ENCODE measurements around the gene AARS1. TPM values are rescaled to one million over a fixed set of nuclear protein-coding genes. Genes with fewer than 3 reads are reported as not detected.
"Not testable (repeated sequence)": the region's sequence is repeated elsewhere in the genome, so short reads cannot be mapped to it uniquely, and the experiment has no call there.

AARS1 gene
- total RNA-seq, 1 donor from 2014 or later, result 106 TPM

GRCh38 chr16:70203508-70203907 is 85.8 kb downstream of the AARS1 start:
- H3K4me3 Mint-ChIP-seq (ENCODE audit: low read depth); H3K27me3 Mint-ChIP-seq (ENCODE audit: low read depth); H3K9me3 Mint-ChIP-seq; H3K4me1 Mint-ChIP-seq (ENCODE audit: low read depth); H3K27ac Mint-ChIP-seq; intact Hi-C loops (cut with micrococcal nuclease); DNase-seq (ENCODE audit: low spot score): not testable (repeated sequence)
- H3K36me3 Mint-ChIP-seq (ENCODE audit: low read depth), result peaks cover 17% of the 10 kb centered on the region

Other genes starting within 250 kb of the AARS1 start
- 37.5 and 39.0 TPM in 2 replicates for gene PDPR, start 175.2 kb downstream of the AARS1 start, total RNA-seq
- gene CLEC18C, start 115.7 kb downstream of the AARS1 start, total RNA-seq, result 0.32 and 0.39 TPM in 2 replicates
- 32.0 and 32.6 TPM in 2 replicates for gene EXOSC6, start 37.6 kb downstream of the AARS1 start, total RNA-seq
- 31.0 and 33.3 TPM in 2 replicates for gene DDX19B, start 9.7 kb upstream of the AARS1 start, total RNA-seq
- 55.8 and 58.5 TPM in 2 replicates for gene DDX19A, start 57.4 kb upstream of the AARS1 start, total RNA-seq
- 33.0 and 35.1 TPM in 2 replicates for gene ST3GAL2, start 149.6 kb upstream of the AARS1 start, total RNA-seq
- gene FCSK, start 165.1 kb upstream of the AARS1 start, total RNA-seq, result 19.7 and 21.9 TPM in 2 replicates
- gene COG4, start 234.0 kb upstream of the AARS1 start, total RNA-seq, result 37.9 and 44.5 TPM in 2 replicates
- gene SF3B3, start 234.3 kb upstream of the AARS1 start, total RNA-seq, result 520 and 538 TPM in 2 replicates

All from activated T-helper 2 cell treated with anti-CD3 and anti-CD28 coated beads, Interferon-gamma antibody, Interleukin-2, Interleukin-4, amounts not matched to agents 10 μg/mL and 5 μg/mL and 100 μg/mL, durations not matched to agents 14 hours and 24 hours and 36 hours (primary cell).